Caki2 (cell line): ENCODE results near the gene TULP1. TPM values are rescaled to one million over a fixed set of nuclear protein-coding genes. Genes with fewer than 3 reads are reported as not detected.
"Not testable (repeated sequence)": the region's sequence is repeated elsewhere in the genome, so short reads cannot be mapped to it uniquely, and the experiment has no call there.

Experiments used
- DNase-seq: peaks from one replicate; pipeline ENCODE4 v3.0.0-alpha.2; 2015; ENCODE audit warnings: low read depth
- in situ Hi-C: cut with HindIII; loops from 2 replicates; pipeline ENCODE4 v1.10.0; 2016; ENCODE audit warnings: low sequenced_read_pairs, low pct_unique_long_range_greater_than_20kb, mixed read lengths
- total RNA-seq: library from RNA; depleted of rRNA; stranded (reverse); fragments of >200 nt; shearing (Covaris generic); gene quantifications from 2 replicates; pipeline ENCODE4 v1.2.3, GENCODE V29; 2014; ENCODE audit warnings: low replicate concordance

Gene TULP1
- total RNA-seq, 1 experiment from 2014 or later = not detected

DNA sequence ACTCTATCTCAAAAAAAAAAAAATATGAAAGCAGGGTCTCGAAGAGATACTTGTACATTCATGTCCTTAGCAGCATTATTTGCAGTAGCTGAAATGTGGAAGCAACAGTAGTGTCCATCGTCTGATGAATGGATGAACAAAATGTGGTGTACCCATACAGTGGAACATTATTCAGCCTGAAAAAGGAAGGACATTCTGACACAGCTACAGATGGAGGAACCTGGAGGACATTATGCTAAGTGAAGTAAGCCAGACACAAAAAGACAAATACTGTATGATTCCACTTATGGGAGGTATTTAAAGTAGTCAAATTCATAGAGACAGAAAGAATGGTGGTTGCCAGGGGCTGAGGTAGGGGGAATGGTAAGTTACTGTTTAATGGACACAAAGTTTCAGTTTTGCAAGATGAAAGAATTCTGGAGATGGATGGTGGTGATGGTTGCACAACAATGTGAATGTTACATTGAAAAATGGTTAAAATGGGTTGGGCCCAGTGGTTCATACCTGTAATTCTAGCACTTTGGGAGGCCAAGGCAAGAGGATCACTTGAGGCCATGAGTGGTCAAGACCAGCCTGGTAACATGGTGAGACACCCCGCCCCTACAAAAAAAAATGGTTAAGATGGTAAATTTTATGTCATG lies 11.8 kb upstream of the TULP1 start:
- in situ Hi-C loops = no loop called here
- no peak for DNase-seq

DNA sequence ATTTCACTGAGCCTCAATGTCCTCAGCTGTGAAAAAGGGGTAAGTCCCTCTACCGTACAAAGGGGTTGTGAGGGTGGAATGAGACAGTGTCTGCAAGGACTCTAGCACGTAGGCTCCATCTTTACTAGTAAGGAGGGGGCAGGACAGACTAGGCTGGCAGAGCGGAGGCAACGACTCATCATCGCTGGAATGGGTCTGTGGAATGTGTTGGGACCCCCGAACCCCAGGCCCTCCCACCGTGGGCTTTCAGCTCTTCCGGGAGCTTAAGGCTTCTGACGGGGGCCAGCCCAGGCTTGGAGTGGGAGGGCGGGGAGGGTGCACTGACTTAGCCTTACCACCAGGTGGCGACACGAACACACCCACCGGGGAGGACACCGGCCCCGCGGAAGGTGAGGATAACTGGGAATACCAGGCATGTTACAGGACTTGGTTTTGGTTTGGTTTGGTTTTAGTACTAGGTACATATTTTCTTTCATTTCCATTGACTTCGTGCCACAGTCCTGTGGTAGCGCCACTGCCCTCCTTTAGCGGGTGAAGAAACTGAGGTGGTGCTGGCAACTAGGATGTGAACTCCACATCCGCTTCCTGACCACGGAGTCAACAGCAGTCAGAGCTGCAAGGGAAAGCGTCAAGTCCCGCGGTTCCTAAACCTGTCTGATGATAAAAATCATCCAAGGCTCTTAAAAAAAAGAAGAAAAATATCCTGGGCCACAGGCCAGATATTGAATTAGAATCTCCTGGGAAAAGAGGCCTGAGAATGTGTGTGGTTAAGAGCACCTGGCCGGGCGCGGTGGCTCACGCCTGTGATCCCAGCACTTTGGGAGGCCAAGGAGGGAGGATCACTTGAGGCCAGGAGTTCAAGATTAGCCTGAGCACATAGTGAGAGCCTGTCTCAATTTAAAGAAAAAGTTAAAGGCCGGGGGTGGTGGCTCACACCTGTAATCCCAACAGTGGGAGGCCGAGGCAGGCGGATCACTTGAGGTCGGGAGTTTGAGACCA lies 10.3 kb upstream of the TULP1 start:
- in situ Hi-C loops = no loop called here
- peak; percentile 59 for DNase-seq

DNA sequence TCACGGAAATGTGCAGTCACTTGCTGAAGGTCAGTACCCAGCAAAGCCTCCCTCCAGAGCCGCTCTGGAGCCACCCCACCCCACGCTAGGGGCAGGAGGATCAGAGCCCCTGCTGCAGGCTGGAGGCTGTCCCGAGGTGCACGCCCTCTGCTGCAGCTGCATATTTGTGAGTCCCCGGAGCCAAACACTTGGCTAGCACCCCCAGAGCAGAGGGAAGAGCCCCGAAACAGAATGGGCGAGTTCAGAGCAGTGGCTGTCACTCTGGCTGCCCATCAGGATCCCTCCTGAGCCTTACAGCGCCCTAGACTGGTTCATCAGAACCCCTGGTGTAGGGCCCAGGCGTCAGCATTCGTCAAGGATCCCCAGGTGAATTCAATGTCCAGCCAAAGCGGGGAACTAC lies 9.5 kb upstream of the TULP1 start:
- no peak for DNase-seq
- in situ Hi-C loops = no loop called here

DNA sequence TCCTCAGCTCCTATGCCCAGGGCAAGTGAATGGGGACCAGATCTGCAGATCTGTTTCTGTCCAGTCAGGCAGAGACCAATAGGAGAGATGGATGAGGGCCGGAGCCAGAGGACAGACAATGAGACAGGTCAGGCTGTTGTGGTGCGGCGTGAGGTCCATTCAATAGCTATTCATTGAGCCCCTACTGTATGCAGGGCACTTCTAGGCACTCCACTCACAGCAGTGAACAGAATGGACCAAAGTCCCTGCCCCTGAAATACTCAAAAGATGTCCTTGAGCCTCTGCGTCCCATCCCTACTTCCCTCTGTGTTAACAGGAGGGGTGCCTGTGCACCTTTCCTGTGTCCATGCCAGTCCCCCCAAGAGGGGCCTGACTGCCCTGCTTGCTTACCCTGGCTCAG lies 8.5 kb upstream of the TULP1 start:
- in situ Hi-C loops = no loop called here
- DNase-seq = no peak

DNA sequence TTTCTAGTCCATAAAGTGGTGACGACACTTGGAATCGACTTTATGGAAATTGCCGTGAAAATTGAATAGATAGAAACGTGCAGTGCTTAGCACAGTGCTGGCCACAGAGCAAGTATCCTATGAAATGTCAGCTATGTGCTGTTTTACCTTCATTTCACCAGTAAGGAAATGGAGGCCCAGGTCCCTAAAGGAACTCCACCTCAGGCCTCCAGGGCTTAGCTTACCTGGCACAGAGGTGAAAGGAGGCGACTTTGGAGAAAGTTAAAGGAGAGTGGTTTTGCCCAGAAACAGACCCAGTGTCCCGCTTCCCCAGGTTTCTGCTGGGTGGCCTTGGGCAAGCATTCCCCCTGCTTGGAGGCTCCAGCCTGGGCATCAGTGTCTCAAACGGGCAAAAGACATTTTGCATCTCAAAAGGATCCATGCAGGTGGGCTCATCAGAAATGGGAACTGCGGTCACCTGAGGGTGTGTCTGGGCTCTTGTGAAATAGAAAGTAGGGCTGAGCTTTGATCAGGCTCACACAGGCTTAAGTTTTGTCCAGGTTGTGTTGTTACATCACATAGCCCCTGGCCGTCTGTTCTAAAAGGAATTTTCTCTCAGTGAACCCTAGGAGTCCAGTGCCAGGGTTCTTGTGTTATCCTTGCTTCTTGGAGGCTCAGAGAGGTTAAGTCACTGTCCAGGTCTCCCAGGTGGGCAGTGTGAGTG lies 6.8 kb upstream of the TULP1 start:
- no peak for DNase-seq
- in situ Hi-C loops = no loop called here

DNA sequence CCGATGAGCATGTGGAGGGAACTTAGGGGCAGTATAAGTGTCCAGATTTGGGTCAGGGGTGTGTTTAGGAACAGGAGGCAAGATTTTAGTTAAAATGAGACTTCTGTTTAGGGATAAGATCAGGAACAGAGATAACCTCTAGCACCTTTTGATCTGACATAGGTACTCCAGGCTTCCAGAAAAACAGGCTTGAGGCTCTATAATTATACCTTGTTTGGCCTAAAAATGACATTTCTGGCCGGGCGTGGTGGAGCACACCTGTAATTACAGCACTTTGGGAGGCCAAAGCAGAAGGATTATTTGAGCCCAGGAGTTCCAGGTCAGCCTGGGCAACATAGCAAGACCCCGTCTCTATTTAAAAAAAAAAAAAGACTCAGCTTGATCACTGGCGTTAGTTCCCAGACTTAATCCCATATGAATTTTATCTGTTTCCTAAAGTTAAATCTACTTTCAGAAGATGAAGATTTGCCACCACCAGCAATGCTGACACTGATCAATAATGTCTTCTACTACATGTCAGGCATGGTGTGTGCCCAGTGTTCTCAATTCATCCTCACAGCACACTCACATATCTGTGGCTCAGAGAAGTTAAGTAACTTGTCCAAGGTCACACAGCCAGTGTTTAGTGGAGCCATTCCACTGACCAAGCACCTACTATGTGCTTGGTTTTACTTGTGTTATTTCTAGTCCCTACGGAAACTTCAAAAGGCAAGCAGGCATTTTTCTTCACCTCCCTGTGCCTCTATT lies 6.0 kb upstream of the TULP1 start:
- in situ Hi-C loops = no loop called here
- DNase-seq = no peak

DNA sequence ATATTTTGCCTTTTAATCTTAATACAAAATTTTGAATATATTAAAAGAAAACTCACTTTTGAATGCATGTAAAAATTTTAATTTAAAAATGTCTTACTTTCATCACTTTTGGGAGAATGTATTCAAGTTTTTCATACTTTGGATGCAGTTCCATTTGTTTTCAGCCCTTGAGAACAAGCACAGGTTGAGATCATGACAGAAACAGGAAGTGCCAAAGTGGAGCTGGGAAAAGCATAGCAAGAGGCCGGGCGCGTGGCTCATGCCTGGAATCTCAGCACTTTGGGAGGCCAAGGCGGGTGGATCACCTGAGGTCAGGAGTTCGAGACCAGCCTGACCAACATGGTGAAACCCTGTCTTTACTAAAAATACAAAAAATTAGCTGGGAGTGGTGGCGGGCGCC lies 5.3 kb upstream of the TULP1 start:
- in situ Hi-C loops, DNase-seq: not testable (repeated sequence)

DNA sequence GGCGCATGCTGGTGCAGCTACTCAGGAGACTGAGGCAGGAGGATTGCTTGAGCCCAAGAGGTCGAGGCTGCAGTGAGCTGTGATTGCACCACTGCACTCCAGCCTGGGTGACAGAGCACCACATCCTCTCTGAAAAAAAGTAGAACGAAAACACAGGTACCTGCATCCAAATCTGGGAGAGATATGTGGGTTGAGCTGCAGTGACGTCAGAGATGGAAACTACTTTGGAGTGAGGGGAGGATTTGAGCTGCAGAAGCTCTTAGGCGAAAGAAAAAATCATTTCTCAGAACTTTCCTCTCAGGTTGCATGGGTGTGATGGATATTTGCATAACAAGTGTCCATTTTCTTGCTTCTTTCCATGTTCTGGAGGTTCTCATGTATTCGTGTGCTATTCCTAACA lies 4.0 kb upstream of the TULP1 start:
- in situ Hi-C loops = no loop called here
- no peak for DNase-seq

DNA sequence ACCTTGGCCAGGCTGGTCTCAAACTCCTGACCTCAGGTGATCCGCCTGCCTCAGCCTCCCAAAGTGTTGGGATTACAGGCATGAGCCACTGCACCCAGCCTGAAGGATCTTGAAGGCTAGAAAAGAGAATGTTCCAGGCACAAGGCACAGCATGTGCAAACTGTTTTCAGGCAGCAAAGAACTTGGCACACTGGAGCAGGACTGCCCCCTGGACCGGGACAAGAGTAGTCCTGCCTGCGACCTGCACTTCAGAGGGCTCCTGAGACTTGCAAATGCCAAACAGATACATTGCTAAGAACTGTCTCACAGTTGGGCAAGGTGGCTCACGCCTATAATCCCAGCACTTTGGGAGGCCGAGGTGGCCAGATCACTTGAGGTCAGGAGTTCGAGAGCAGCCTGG lies 3.2 kb upstream of the TULP1 start:
- DNase-seq, in situ Hi-C loops: not testable (repeated sequence)

DNA sequence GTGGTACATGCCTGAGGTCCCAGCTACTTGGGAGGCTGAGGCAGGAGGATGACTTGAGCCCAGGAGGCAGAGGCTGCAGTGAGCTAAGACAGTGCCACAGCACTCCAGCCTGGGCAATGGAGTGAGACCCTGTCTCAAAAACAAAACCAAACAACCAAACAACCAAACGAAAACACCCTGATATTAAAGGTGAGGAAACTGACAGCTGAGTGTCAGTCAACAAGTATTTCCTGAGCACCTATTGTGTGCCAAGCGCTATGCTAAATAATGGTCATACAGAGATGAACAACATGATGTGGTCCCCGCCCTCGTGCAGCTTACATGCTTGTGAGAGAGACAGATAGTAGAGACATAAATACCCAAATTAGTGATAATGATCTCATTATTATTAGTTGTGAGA lies 1.9 kb upstream of the TULP1 start:
- in situ Hi-C loops = no loop called here
- DNase-seq = no peak

DNA sequence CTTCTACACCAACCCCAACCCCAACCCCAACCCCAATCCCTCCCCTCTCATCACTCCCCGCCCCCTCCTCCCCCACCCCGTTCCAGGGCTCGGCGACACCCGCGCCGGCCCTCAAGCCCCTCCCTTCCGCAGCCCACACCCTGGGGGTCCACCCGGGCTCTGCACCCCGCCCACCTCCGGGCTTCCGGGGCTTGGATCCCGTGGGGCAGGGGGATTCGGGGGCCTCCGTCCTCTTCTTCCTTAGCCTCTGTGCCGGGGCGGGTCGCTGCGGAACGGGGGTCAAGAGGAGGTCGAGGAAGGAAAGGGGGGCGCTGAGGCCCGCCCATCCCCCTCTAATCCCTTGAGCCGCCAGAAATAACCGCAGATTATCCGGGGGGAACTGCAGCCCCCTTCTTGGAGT lies 690 bp downstream of the TULP1 start:
- in situ Hi-C loops = no loop called here
- DNase-seq = no peak

DNA sequence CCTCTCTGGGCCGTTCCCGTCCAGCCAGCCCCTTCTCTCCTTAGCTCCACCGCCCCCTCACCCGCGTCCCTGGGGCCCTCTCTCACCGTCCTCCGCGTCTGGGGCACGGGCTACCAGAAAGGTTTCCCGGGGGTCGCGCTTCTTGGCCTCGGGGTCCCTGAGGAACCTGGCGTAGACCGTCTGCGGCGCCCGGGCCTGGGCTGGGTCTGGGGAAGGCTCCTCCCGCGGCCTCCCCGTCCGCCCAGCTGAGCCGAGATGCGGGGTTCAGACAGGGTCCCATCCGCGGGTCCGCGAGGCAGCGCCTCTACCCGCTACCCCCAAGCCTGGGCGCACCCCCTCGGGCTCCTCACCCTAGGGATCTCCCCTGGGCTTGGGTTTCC lies 1.1 kb downstream of the TULP1 start:
- in situ Hi-C loops = no loop called here
- DNase-seq = no peak

DNA sequence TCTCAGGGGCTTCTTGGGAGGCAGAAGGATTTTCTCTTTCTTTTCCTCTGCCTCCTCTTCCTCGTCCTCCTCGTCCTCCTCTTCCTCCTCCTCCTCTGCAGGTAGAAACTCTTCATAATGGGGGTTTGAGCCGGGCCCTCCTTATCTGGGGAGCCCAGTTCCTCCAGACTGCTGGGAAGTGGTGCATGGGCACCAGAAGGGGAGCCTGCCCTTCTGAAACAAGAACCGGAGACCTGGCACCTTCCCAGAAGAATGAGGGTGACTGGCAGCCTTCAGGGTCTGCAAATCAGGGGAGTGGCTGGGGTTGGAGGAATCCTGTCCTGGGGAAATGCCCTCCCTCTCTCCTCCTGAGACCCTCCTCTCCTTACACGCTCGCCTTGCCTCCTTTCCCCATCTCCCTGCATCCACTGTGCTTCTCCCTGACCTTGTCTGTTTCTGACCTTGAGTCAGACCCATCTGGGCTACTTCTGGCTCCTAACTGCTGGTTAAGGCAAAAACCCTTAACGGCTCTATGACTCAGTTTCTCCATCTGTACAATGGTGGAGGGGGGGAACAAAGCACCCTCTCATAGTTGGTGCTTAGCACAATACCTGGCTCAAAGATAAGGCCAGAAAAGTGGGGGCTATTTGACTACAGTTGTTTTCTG lies 1.7 kb downstream of the TULP1 start:
- in situ Hi-C loops = no loop called here
- DNase-seq = no peak

DNA sequence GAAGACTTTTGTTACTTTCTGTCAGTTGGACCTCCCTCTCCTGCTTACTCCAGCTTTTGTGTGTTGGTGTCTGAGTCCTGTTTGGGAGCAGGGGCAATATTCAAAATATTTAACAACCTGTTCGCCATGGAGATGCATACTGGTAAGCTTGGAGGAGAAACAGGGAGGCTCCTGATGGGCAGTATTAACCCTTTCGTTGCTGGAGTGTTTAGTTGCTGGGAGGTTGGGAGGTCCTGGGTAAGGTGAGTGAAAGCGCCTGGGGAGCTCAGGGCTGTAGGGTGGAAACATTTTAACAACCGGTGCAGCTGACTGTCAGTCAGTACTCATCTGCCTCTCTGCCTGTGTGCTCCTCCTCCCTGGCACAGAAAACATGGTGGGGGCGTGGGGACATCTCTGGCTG lies 4.2 kb downstream of the TULP1 start:
- in situ Hi-C loops = no loop called here
- no peak for DNase-seq

DNA sequence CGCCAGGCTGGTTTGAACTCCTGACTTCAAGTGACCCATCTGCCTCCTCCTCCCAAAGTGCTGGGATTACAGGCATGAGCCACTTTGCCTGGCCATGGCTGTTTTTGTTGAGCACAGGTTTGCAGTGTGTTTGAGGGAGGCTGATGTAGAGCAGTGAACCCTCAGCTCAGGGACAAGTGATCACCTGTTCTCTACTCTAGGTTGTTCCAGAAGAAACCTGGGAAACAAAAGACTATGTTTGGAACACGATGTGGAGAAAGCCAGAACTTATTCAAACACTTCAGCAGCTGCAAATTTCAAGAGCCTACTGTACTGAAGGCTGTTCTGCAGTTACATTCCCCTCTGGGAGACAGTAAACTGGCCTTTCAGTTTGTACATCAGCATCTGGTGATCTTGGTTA lies 4.7 kb downstream of the TULP1 start:
- no peak for DNase-seq
- in situ Hi-C loops = no loop called here

DNA sequence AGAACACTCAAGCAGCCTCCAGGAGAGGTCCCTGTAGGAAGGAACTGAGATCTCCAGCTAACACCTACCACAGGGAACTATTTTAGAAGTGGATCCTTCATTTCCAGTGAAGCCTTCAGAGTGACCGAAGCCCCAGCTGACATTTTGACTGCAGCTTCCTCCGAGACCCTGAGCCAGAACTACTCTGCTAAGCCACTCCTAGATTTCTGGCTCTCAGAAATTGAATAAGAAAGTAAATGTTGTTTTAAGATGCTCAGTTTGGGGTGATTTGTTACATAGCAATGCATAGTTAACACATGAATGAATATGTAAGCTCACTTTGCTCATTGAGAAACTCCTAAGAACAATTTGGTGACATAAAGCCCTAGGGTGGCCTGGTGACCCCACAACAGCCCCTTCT lies 5.5 kb downstream of the TULP1 start:
- in situ Hi-C loops = no loop called here
- DNase-seq = no peak

DNA sequence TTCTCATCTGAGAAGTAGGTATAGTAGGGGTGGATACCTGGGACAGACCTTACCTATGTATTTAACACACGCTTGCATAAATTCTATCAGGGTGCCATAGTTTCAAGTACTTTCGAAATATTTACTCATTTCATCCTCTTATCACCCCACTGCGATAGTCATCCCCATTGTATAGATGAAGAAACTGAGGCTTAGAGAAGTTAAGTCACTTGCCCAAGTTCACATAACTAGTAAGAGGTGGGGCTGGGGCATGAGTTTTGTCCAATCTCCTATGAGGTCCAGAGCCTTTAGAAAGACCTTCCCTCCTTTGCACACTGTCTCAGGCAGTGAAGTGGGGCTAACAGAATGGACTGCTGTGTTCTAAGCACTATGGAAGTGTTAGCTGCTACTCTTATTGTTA lies 6.2 kb downstream of the TULP1 start:
- in situ Hi-C loops = no loop called here
- no peak for DNase-seq

DNA sequence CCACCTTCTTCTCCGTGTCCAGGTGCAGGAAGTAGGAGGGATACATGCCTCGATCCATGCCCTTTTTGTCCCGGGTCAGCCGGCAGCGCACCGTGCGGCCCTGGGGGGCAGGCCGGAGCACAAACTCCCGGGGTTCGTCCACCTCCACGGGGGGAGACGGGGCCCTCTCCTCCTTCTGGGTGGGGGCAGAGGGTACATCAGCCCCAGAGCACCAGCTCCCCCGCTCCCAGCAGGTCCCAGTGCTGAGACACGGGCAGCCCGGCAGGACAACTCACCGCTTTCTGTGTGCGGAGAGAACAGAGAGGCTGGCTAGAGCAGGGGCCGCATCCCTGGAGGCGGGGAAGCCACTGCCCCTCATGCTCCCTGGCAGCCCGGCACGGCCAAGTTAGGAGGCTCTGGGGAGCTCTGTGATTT lies 6.7 kb downstream of the TULP1 start:
- in situ Hi-C loops = no loop called here
- DNase-seq = no peak
